NCI-H1417 treated with DMSO at 0.1 percent for 48 hours (cell line): ENCODE measurements around the gene ZNF814.
"Not testable (repeated sequence)": the region's sequence is repeated elsewhere in the genome, so short reads cannot be mapped to it uniquely, and the experiment has no call there.

Source experiments
- DNase-seq: peaks from one replicate; lab custom pipeline; 2025; lab: John Stamatoyannopoulos, UW

ZNF814 gene

DNA sequence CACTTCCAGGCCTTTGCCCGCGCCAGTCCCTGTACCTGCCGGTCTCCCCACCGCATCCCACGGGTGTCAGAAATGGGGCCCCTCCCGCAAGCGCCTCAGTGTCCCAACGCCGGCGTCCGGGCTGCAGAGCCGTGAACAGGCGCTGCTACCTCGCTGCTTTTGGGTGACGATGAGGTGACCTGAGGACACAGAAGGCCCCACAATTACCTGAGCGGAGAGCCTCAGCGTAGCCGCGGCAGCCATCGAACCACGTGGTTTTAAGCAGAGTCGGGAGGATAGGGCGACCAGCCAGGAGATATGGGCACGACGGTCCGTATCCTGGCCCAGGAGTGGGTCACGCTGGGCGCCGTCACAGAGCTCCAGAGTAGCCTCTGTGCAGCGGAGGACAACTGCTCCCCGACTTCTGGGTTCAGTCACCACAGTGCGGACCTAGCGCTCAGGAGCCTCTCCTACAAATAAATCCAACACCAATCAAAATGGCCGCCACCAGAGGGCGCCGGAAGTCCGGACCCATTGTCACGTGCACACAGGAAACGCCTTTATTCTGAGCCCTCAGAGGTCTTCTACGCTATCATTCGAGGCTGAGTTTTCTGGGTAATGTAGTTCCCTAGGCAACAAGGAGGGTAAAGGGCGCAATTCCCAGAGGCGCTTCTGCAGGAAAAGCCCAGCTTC is at the start of gene ZNF814:
Gene ZNF814, minus strand, starts transcription at position 478 of the 672 bp plus-strand sequence. Its CDS starts 235 bp downstream, at position 243.
- DNase-seq: no peak

DNA sequence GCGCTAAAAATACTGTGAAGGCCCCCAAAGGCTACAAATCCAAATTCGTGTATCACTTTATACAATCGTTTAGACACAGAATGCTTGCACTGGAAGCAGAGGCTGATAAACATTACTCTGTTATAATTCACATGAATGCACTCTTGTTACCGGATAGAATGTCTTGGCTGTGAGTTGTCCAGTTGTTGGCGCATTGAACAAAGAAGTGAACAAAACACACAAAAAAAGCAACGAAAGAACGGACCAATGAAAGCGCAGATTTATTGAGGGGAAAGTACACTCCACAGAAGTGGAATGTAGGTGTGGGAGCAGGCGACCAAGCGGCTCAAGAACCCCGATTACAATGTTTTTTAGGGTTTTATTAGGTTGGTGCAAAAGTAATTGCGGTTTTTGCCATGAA is 46.9 kb upstream of the ZNF814 start:
- DNase-seq: no peak

DNA sequence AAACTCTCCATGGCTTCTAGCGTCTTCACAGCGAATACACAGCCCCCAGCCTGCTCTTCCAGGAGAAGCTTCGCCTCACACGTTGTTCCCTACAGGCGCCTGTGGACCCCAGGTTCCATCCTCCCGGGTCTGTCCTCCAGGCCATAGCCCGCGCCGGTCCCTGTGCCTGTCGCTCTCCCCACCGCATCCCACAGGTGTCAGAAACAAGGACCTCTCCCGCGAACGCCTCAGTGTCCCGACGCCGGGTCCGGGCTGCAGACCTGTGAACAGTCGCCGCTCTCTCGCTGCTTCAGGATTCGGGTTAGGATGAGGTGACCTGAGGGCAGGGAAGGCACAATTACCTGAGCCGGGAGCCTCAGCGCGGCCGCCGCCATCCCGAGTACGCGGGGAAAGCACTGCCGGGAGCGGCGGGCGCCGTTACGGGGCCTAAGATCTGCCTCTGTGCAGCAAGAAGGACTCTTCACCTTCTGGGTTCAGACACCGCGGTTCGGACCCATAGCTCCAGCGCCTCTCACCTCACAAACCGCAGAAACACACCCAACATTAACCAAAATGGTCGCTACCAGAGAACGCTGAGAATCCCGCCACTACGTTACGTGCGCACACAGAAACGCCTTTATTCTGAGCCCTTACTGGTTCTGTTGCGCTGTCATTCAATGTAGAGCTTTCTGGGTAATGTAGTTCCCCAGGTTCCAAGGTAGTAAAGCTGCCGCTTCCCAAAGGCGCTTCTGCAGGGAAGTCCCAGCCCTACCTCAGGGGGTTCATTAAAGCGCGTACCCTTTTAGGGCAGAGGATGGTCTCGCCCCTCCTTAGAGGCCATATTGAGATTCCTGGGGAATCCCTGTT is 46.2 kb upstream of the ZNF814 start, which contains the start of gene ZNF418:
Gene ZNF418, minus strand, starts transcription at position 583 of the 846 bp plus-strand sequence. CDS start 1,580 bp downstream, outside the sequence.
- no peak for DNase-seq

DNA sequence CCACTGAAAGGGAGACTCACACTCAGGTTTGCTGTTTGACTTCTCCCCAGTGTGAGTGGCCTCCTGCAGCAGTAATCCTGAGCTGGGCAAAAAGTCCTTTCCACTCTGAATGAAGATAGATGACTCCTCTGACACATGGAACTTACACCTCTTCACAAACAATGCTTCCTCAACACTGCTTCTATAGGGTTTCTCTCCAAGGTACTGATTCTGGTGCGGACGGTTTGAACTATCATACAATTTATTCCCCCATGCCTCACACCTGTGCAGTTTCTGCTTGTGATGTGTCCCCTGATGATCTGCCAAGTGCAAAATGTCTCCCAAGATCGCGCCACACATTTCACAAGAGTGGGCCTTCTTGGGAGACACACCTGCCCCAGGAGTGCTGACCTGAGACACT is 38.8 kb upstream of the ZNF814 start:
- DNase-seq: no peak

DNA sequence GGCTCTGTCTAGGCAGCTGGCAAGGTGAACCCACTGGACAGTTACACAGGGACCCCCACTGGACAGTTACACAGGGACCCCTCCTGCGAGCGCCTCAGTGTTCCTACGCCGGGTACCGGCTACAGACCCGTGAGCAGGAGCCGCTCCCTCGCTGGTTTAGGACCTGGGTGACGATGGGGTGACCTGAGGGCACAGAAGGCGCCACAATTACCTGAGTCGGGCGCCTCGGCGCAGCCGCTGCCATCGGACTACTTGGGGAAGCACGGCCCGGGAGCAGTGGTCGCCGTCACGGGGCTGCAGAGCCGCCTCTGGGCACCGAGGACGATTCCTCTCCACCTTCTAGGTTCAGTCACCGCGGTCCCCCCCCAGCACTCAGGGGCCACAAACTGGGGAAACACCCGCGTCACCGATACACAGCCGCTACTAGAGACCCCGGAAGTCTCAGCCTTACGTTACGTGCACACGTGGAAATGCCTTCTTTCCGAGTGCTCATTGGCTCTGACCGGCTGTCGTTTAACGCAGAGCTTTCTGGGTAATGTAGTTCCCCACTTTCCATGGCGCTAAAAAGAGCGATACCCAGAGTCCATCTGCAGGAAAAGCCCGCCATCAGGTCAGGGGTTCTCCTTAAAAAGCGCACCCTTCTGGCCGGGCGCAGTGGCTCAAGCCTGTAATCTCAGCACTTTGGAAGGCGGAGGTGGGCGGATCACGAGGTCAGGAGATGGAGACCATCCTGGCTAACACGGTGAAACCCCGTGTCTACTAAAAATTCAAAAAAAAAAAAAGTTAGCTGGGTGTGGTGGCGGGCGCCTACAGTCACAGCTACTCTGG is 27.5 kb upstream of the ZNF814 start, which contains the start of gene ZNF417:
Gene ZNF417, minus strand, starts transcription at position 425 of the 828 bp plus-strand sequence. Its CDS starts 181 bp downstream, at position 244.
- DNase-seq: peak; percentile 54

DNA sequence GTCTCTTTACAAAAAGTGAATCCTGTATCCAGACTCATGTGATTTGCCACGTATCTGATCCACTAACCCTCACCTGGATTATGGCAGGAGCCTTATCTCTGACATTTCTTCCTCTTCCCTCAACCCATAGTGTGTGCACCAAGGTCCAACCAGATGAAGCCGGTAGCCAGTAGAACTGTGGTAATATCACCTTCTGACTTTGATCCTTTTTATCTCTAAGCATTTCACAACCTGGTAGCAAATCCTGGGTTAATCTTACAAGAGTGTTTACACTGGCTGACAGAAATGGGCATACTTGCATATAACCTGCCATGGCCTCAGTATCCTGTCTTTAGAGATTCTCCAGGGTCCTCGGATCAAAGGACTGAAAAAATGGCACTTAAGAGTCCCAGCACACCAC is 25.7 kb upstream of the ZNF814 start:
- no peak for DNase-seq

DNA sequence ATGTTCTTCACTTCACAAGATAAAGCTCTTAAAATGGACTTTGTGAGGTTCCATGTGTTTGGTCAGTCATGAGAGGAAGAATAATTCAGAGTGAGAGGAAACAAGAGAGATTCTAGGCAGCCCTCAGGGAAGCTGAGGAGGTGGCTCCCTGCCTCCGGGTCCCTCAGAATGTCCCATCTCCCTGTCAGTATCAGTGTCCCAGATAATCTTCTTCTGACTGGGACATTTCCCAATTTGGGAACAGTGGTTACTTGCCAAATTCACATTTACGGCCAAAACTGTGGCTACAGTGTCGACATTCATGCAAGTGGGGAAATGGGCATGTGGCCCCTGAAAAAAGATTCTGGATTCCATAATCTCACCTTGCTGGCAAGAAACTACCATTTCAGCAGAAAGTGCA is 18.6 kb upstream of the ZNF814 start:
- DNase-seq: no peak

DNA sequence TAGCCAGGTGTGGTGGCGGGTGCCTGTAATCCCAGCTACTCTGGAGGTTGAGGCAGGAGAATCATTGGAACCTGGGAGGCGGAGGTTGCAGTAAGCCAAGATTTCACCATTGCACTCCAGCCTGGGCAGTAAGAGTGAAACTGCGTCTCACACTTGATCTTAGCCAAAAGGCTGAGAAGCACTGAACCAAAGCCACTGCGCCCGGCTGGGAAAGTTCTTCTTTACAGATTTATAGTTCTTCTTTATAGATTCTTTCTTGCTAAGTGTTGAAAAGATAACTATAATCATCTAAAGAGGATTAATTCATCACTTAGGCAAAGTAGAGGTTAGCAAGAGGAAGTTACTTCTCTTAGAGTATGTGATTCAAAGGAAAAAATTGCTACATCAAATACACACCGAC is 16.4 kb upstream of the ZNF814 start:
- no peak for DNase-seq

DNA sequence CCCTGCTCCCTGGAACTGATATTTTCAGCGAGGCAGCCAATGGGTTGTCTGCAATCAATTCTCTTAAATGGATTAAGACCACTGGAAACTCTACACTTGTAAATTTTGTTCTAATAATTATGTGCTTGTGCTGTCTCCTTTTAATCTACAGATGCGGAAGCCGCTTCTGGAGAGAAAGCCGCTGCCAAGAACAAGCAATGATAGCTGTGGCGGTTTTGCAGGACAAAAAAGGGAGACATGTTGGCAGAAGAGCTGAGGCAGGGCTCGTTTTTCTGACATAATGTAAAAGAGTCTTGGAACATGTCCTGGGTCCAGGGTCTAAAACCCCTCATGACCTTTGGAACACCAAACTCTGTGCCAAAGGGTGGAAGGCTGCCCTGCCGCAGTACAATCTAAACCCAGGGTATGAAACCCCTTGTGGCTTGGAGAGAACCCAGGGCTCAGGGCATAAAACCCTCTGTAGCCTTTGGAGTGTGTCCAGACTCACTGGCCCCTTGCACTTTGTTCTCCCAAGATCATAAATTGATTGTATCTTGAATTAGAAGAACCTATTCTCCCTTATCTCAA is 14.9 kb upstream of the ZNF814 start:
- DNase-seq: no peak

DNA sequence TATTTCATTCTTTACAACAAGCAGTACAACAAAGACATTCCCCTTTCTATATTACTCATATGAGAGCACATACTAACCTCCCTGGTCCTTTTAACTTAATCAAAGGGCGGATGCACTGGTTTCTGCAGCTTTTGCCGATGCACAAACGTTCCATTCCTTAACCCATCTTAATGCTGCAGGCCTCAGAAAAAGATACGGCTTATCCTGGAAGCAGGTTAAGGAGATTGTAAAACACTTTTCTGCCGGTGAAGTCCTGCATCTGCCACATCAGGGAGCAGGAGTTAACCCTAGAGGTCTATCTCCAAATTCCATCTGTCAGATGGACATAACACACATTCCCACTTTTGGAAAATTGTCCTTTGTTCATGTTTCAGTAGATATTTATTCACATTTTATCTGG is 11.5 kb upstream of the ZNF814 start:
- no peak for DNase-seq

DNA sequence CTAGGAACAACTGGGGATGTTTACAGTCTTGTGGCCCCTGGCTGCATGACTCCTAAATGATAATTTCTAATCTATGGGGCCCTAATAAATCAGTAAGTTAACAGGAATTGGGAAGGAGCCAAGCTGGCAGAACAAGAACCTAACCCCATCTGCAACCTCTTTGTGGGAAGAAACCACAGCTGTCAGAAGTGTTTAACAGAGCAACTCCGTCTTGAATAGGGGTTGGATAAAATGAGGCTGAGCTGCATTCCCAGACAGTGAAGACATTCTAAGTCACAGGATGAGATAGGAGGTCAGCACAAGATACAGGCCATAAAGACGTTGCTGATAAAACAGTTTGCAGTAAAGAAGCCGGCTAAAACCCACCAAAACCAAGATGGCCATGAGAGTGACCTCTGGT is 1.9 kb upstream of the ZNF814 start:
- DNase-seq: not testable (repeated sequence)

DNA sequence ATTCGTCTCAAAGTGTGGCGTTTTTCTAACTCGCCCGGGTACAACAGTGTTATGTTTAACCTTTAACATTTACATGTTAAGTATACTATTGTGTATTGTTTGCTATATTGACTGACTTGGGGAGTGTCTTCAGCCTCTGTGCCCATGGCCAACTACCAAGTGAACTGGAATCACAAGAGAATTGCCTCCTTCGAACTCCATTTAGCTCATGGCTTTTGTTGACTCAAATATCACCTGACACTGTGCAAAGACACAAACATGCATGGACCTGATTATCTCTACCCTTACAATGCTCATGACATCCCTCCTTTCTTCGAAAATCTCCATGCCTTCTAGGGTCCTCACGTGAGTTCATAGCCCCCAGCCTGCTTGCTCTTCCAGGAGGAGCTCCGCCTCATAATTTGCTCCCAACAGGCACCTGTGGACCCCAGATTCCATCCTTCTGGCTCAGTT is 704 bp downstream of the ZNF814 start:
- no peak for DNase-seq

DNA sequence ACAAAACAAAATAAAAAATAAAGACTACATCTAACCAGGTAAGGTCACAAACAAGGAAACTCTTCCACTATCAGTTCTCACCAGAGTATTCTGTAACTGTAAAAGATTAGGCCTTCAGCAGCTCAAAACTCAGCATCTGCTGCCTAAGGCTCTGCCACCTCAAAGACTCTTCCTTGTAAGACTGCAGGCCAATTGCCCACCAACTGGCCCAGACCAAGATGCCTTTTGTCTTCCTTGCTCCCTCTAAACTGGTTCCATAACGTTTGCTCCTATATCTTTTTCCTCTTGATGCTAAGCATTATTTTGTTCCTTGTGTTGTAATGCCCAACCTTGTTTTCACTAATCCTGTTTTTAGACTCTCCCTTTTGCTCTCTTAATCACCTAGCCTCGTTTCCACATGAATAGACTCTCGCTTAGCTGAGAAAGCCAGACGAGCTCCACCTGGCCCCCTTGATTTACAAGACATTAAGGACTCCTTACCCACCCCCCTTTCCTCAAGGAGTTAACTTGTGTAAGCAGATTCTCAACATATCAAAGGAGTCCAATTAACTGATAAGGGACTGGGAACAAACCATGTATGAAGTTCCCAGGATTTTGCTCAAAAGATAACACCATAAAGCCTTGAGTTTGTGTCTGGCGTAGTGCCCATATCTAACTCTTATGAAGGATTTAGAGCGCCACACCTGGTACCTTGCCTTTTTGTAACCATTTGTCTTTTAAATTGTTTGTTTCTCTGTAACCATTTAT is 1.5 kb downstream of the ZNF814 start:
- no peak for DNase-seq

DNA sequence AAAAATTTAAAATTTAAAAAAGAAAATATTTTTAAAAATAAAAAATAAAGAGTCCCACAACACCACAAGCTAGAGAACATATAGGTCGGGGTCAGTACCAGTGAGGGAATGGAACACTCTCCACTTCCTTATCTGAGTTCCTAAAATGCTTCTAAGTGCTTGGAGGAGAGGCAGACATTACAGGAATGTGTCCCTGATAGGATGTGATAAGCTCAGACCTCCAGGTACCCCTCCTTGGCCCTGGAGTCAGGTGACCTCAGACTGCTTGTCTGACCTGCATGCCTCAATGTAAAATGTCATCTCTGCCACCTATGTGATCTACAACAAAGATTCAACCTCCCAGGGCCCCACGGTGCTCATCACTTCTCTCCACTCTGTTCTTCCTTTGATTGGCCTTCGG is 2.8 kb downstream of the ZNF814 start:
- DNase-seq: no peak

DNA sequence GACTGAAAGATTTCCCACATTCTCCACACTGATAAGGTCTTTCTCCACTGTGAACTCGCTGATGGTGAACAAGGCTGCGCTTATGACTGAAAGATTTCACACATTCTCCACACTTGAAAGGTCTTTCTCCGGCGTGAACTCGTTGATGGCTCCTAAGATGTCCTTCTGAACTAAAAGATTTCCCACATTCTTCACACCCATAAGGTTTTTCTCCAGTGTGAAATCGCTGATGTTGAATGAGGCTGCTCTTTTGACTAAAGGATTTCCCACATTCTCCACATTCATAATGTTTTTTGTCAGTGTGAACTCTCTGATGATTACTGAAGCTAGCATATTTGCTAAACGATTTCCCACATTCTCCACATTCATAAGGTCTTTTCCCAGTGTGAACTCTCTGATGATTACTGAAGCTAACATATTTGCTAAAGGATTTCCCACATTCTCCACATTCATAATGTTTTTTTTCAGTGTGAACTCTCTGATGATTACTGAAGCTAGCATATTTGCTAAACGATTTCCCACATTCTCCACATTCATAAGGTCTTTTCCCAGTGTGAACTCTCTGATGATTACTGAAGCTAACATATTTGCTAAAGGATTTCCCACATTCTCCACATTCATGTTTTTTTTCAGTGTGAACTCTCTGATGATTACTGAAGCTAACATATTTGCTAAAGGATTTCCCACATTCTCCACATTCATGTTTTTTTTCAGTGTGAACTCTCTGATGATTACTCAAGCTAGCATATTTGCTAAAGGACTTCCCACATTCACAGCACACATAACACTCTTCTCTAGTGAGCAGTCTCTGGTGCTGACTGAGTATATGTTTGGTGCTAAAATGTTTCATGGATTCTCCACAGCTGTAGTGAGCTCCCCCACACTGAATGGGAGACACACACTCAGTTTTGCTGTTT is 14.7 kb downstream of the ZNF814 start:
- not testable (repeated sequence) for DNase-seq

DNA sequence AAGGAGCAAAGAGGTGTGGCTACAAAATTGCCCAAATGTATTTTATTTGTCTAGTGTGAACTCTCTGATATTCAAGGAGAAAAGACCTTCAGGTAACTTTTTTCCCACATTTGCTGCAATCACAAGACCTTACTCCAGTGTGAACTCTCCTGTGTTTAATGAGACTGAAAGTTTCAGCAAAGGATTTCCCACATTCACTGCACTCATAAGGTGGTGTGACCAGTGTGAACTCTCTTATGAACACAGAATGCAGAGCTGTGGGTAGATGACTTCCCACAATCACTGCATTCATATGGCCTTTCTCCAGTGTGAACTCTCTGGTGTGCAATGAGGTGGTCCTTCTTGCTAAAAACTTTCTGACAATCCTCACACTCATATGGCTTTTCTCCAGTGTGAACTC is 16.4 kb downstream of the ZNF814 start:
- no peak for DNase-seq

DNA sequence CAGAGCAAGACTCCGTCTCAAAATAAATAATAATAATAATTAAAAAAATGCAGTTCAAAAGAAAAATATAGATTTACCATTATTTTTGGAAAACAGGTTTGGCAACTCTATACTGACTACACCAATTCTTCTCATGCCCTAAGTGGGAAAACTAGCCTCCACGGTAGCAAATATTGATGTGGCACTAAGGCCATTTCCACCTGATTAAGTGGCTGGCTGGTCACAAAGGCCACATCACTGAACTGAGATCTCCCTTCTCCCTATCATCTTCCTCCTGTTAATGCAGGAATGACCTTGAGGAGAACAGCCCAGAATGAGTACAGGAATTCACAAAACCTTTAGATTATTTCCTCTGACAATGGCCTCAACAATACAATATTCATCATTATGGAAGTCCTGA is 18.6 kb downstream of the ZNF814 start:
- no peak for DNase-seq

DNA sequence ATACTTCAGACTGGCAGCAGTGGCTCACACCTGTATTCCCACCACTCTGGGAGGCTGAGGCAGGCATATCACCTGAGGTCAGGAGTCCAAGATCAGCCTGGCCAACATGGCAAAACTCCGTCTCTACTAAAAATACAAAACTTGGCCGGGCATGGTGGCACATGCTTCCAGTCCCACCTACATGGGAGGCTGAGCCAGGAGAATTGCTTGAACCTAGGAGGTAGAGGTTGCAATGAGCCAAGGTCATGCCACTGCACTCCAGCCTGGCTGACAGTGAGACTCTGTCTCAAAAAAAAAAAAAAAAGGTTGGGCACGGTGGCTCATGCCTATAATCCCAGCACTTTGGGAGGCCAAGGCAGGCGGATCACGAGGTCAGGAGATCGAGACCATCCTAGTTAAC is 19.2 kb downstream of the ZNF814 start:
- DNase-seq: not testable (repeated sequence)

DNA sequence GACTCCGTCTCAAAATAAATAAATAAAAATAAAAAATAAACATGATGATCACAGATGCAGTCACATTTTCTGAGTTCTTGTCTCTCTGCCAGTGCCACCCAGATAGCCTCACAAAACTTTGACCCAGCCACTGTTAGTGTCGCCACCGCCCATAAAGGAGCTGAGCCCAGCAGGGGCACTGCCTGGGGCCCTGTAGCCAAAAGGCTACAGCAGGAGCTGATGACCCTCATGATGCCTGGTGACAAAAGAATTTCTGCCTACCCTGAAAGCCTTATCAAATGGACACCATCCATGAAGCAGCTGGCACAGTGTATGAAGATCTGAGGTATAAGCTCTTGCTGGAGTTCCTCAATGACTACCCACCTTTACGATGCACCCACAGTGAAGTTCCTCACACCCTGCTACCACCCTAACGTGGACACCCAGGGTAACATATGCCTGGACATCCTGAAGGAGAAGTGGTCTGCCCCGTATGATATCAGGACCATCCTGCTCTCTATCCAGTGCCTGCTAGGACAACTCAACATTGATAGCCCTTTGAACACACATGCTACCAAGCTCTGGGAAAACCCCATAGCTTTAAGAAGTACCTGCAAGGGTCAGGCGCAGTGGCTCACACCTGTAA is 20.9 kb downstream of the ZNF814 start:
- DNase-seq: no peak

DNA sequence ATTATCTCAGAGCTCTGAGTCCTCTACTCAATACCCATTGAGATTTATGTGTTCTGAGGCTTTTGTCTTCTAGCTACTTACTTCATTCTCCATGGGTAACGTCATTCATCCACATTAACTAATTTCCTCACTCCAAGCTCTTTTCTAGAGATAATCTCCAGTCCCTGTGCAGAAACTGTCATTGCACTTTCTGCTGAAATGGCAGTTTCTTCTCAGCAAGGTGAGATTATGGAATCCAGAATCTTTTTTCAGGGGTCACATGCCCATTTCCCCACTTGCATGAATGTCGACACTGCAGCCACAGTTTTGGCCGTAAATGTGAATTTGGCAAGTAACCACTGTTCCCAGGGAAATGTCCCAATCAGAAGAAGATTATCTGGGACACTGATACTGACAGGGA is 26.5 kb downstream of the ZNF814 start:
- DNase-seq: not testable (repeated sequence)
